Effector CD4-positive, alpha-beta T cell (primary cell): ENCODE data around the gene ZNF484.
"Not testable (repeated sequence)": the region's sequence is repeated elsewhere in the genome, so short reads cannot be mapped to it uniquely, and the experiment has no call there.

ENCODE experiments used
- DNase-seq: peaks from one replicate; pipeline ENCODE4 v3.0.0-alpha.2; 2020

The ZNF484 gene

GRCh38 chr9:92857236-92857635 lies 20.6 kb downstream of the ZNF484 start:
- no peak for DNase-seq

- DNase-seq, result no peak
Measured at GRCh38 chr9:92853716-92854115, 24.1 kb downstream of the ZNF484 start.

DNA sequence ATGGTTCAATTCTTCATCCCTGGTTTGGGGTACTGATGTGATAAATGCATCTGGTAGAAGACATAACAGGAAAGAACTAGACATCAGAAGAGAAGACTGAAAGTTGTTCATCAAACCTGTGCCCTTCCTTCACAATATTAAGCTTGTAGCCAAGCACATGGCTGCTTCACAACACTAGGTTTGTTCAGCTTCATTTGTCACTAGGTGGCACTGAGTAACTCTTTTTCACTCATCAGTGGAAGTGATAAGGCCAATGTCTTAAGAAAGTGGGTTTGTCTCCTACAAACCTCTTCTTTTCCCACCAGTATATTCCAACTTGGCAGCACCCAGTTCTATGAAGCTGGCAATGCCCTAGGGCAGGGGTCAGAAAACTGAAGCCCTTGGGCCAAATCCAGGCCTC lies 26.9 kb downstream of the ZNF484 start:
- no peak for DNase-seq

DNA sequence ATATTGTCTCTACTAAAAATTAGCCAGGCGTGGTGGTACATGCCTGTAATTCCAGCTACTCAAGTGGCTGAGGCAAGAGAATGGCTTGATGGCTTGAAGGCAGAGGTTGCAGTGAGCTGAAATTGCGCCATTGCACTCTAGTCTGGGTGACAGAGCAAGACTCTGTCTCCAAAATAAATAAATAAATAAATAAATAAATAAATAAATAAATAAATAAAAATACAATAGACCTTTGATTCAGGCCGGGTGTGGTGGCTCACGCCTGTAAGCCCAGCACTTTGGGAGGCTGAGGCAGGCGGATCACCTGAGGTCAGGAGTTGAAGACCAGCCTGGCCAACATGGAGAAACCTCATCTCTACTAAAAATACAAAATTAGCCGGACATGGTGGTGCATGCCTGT lies 29.1 kb downstream of the ZNF484 start:
- not testable (repeated sequence) for DNase-seq

GRCh38 chr9:92846662-92847145 lies 31.1 kb downstream of the ZNF484 start:
- no peak for DNase-seq

DNA sequence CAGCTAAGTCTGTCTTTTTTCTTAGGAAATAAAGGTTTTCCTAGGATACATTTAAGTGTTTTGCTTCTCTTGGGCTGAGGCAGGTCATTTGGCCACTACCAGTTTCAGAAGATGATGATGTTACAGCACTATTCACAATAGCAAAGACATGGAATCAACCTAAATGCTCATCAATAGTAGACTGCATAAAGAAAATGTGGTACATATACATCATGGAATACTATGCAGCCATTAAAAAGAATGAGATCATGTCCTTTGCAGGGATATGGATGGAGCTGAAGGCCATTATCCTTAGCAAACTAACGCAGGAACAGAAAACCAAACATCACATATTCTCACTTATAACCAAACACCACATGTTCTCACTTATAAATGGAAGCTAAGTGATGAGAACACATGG lies 39.4 kb downstream of the ZNF484 start:
- DNase-seq, result not testable (repeated sequence)

DNA sequence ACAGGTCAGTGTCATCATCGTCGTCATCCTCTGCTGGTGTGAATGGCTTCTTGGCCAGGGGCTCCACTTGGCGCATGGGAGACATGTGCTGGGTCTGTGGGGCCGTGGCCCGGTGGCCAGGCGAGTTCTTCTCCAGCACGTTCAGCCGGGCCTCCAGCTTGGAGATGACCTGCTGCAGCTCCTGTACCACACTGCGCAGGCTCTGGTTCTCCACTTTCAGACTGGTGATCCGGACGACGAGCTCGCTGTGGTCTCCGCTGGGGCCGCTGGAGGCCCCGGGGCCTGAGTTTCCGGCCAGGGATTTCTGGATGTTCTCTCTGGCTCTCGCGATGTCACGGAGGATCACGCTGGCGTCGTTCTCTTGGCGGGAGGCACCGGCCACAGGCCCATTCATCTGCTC lies 40.6 kb downstream of the ZNF484 start:
- no peak for DNase-seq

DNA sequence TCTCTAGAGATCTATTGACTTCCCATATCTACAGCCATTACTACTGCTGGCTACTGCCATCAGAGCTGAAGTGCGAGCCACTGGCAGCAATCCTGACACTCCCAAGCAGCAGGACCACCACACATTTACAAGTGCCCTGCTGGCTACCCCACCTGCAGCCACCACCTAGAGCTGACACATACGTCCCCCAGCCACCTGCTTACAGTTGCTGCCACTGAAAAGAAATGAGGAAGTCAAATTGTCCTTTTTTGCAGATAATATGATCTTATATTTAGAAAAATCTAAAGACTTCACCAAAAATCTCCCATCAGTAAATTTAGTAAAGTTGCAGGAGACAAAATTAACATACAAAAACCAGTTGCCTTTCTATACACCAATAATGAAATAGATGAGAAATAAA lies 48.4 kb downstream of the ZNF484 start:
- no peak for DNase-seq

DNA sequence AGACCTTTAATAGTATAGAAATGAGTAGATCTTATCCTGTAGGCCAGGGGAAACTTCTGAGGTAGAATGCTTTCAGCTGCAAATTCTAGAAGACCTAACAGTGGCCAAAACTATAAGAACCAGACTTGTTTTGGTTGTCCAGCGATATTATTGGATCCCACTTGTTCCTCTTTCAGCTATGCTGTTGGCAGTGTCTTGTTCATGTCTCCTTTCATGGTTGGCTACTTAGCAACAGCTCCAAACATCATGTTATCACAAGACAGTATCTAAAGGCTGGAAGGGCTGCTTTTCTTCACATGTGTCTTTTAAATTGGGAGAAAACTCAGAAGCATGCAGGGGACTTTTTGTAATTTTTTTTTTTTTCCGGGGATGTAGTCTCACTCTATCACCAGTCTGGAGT lies 52.8 kb downstream of the ZNF484 start:
- not testable (repeated sequence) for DNase-seq

DNA sequence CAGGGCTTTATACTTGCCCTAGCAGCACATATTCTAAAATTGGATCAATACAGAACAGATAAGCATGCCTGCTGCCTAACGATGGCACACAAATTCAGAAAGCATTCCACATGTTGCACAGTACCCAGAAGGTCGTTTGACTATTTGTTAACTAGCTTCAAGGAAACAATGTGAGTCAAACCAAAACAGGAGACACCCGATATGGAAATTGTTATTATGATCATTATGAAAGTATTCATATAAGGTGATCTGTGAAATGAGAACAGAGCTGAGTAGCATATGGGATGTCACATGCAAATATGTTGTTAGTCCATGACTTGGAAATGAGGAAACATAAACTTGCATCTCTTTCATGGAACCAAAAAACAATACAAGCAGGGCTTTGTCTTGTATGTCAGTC lies 56.9 kb downstream of the ZNF484 start:
- no peak for DNase-seq

DNA sequence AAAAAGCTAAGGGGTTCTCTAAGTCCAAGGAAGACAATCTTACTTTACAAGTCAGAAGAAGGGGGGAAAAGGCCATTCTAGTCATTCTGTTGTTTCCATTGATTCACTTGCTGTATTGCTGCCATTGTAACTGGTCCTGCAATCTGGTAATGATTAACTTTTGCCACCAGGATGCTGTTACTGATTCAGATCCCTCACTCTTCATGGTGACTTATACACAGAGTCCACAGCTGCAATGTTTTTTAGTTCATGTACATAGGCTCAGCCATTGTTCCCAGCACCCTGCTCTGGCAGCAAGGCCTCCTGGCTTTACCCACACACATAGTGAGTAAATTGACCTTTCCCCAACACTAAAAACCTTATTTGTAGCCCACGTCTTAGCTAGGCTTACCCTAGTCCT lies 57.9 kb downstream of the ZNF484 start:
- DNase-seq, result not testable (repeated sequence)

- not testable (repeated sequence) for DNase-seq
Measured at GRCh38 chr9:92809629-92810326, 68.1 kb downstream of the ZNF484 start.

DNA sequence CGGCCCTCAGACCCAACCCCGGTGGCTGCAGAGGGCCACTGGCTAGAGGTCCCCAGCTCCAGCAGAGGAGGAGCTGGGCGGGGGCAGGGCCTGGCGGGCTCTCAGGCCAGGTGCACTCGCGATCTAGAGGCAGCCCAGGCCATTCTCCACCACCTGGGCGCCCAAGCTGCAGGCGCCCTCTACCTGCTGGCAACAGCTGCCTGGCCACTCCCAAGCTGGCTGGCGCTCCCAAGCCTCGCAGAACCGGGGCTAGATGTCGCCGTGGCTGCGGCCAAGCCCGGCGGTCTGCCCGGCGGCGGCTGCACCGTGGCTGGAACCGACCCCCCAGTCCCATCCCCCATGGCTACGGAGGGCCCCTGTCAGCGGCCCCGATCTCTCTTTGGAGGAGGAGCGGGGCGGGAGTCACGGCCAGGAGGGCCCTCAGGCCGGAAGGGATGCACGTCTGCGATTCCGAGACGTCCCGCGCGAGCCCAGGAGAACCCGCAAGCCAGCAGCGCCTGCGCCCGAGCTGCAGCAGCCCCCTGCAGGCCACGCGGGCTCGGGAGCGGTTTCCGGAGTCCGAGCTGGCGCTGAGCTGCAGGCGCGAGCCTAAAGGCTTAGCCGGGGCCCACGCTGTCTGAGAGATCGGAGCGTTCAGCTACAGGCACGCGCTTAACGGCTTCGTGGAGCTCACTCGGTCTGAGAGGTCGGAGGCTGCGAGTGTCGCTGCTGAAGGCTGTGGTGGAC lies 68.9 kb downstream of the ZNF484 start:
- peak; percentile 17 for DNase-seq

DNA sequence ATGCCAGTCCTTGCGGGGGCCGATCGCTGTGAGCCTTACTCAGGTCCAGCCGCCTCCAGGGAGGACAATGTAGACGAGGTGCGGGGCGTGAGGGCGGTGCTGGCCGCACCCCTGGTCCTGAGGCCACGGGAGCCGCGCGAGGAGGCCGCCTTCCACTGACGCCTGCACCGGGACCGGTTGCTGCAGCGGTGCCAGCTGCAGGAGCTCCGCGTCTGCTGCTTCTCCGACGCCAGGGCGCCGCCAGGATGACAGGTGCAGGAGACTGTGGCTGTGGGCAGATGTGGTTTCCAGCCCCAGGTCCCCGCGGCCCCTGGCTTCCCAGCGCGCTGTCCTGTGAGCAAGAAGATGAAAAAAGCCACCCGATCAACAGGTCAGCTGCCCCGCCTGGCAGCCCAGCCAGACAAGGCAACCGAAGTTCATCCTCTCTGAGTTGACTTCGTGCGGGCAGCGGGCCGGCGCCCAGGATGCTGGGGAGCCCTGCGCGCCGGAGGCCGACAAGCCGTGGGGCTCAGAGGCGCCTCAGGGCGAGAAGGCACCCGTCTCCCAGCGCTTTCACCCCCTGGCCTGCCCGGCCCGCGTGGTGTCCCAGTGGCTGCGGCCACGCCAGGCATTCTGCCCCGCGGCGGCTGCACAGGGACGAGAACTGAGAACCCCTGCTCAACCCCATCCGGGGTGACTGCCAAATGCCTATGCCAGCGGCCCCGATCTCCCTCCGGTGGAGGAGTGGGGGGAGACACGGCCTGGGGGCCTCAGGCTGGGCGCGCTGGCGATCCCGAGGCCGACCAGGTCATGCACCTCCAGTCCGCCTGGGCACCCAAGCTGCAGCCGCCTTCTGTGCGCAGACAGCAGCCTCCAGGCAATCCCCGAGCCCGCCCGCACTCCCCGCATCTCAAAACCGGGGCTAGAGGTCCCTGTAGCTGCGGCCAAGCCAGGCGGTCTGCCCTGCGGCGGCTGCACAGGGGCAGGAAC lies 69.8 kb downstream of the ZNF484 start:
- peak; percentile 19 for DNase-seq

DNA sequence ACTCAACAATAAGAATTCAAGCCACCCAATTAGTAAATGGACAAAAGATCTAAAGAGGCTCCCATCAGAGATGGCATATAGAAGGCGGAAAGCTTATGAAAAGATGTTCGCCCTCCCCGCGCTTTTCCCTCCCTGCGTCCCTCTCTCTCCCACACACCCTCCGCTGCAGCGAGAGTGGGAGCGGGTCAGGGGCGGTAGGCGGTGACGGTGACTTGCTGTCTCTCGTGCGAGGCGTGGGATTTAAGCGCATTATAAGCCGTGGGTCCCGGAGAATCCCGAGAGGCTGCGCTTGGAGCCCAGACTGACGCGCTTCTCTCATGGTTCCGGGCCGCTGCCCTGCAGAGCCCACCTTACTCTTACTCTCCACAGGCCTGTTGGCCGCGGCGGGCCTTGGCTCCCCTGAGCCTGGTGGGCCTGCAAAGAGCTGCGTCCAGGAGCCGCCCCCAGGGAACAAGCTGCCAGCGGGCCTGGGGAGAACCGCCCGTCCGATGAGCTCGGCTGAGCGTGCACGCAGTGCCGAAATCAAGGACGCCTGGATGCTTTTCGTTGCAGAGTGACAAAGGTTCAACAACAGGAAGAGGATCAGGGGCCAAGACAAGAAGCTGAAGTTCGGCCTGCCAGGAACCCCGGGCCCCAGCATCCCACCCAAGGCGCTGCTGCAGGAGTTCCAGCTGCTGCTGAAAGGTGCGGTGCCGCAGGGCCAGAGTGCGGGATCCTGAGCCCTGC lies 70.6 kb downstream of the ZNF484 start:
- DNase-seq, result no peak

DNA sequence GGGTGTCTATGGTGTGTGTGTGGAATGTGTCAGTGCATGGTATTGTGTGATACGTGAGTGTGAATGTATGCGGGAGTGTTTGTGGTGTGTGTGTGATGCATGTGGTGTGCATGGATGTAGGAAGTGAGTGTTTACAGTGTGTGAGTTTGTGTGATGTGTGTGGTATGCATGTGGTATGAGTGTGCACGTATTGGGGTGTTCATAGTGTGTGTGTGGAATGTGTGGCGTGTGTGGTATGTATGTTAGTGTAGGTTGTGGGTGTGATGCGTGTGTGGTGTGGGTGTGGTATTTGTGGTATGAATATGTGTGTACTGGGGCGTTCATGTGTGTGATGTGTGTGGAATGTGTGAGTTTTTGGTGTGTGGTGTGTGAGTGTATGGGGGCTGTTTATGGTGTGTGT lies 73.1 kb downstream of the ZNF484 start:
- DNase-seq, result no peak

DNA sequence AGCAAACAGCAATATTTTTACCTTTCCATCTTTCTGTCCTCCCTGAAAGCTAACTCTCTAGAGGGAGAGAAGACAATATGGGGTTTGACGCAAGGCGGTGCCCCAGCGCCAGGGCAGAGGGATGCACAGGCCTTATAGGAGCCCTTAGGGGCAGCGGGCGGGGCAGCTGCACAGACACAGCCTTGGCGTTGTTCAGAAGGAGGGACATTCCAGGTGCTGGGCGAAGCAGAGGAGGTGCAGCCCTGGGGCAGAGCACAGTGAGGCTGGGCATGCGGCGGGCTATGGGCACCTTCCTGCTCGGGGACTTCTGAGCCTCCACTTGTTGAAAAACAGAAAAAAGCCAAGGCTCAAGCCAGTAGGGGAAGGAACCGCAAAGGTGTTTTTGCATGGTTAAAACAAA lies 79.5 kb downstream of the ZNF484 start:
- DNase-seq, result no peak

- DNase-seq, result not testable (repeated sequence)
Measured at GRCh38 chr9:92796337-92796804, 81.5 kb downstream of the ZNF484 start.

- no peak for DNase-seq
Measured at GRCh38 chr9:92795598-92796336, 82.1 kb downstream of the ZNF484 start.
